Right atrium auricular region (tissue), 2 donors: ENCODE measurements around the gene STK17A. TPM values are rescaled to one million over a fixed set of nuclear protein-coding genes. Genes with fewer than 3 reads are reported as not detected.
"Not testable (repeated sequence)": the region's sequence is repeated elsewhere in the genome, so short reads cannot be mapped to it uniquely, and the experiment has no call there.

Experiments used
- DNase-seq: peaks from one replicate; pipeline ENCODE4 v3.0.0-alpha.2; 2019; ENCODE audit warnings: low spot score
- H3K27ac ChIP-seq, 2 donors: fragments of 200-600 bp; sonication (generic); 1 replicate in 1 of 2; 2 replicates in 1 of 2; pipeline ENCODE4 v1.5.1; 2016 to 2019
- H3K27me3 ChIP-seq, 2 donors: fragments of 200-600 bp; sonication (generic); one replicate each; pipeline versions ENCODE4 v1.5.1 to v1.6.0; 2017 to 2019
- H3K36me3 ChIP-seq: fragments of 200-600 bp; sonication (generic); one replicate; pipeline ENCODE4 v1.5.1; 2016
- H3K4me1 ChIP-seq, 2 donors: fragments of 200-600 bp; sonication (generic); one replicate each; pipeline versions ENCODE4 v1.5.1 to v1.6.0; 2017 to 2019
- H3K4me3 ChIP-seq, 2 donors: fragments of 200-600 bp; sonication (generic); 1 replicate in 1 of 2; 2 replicates in 1 of 2; pipeline ENCODE4 v1.5.1; 2017 to 2019; ENCODE audit warnings: mild to moderate bottlenecking in 1 of 2, moderate library complexity in 1 of 2
- H3K9me3 ChIP-seq, 2 donors: fragments of 200-600 bp; sonication (generic); one replicate each; pipeline ENCODE4 v1.5.1; 2019
- CTCF ChIP-seq, 2 donors: fragments of 200-600 bp; sonication (generic); IDR thresholded peaks; one replicate each; pipeline ENCODE4 v1.5.1; 2019; ENCODE audit warnings: antibody characterized with exemption in 2 of 2
- total RNA-seq, 2 donors: library from RNA; depleted of rRNA; stranded (reverse); fragments of >200 nt; gene quantifications; one replicate each; pipeline ENCODE4 v1.1.0, GENCODE V29; 2016

Gene STK17A
- total RNA-seq, 2 donors from 2014 or later, result 15.6 to 25.9 TPM

- Histone ChIP-seq H3K9me3 (no peaks in the 10 kb centered on the region), H3K36me3 (no peaks in the 10 kb centered on the region), H3K27ac (no peak overlapping the region), H3K4me1 (peaks cover 0 to 4% of the 10 kb centered on the region in 2 donors), H3K4me3 (no peak overlapping the region), H3K27me3 (no peaks in the 10 kb centered on the region)
- DNase-seq, result no peak
- no peak for TF ChIP-seq CTCF (IDR thresholded peaks at IDR 0.05)
Measured at GRCh38 chr7:43577485-43577951, 5.4 kb upstream of the STK17A start.

GRCh38 chr7:43583424-43584194, 701 bp downstream of the STK17A start:
- Histone ChIP-seq H3K9me3 (no peaks in the 10 kb centered on the region), H3K4me3 (peak overlapping the region; percentile 89 to 91), H3K27me3 (no peaks in the 10 kb centered on the region), H3K4me1 (peaks cover 0 to 27% of the 10 kb centered on the region in 2 donors), H3K36me3 (no peaks in the 10 kb centered on the region), H3K27ac (peak overlapping the region; percentile 93 to 97)
- DNase-seq, result peak; percentile 79
- TF ChIP-seq CTCF (IDR thresholded peaks at IDR 0.05), result peak in 1 of 2 donors; percentile 39

GRCh38 chr7:43584195-43584586, 1.3 kb downstream of the STK17A start:
- Histone ChIP-seq H3K27me3 (no peaks in the 10 kb centered on the region), H3K27ac (peak overlapping the region; percentile 93 to 97), H3K9me3 (no peaks in the 10 kb centered on the region), H3K4me1 (peaks cover 0 to 27% of the 10 kb centered on the region in 2 donors), H3K36me3 (no peaks in the 10 kb centered on the region), H3K4me3 (peak overlapping the region; percentile 89 to 91)
- TF ChIP-seq CTCF (IDR thresholded peaks at IDR 0.05), result no peak
- peak; percentile 63 for DNase-seq

- H3K27ac ChIP-seq, result peak overlapping the region; percentile 93 to 97
- H3K27me3 ChIP-seq, DNase-seq, H3K9me3 ChIP-seq, H3K36me3 ChIP-seq: not testable (repeated sequence)
- peak overlapping the region; percentile 89 to 91 for H3K4me3 ChIP-seq
- H3K4me1 ChIP-seq, result peaks cover 0 to 27% of the 10 kb centered on the region in 2 donors
Measured at GRCh38 chr7:43584733-43585132, 1.8 kb downstream of the STK17A start.

- no peak for DNase-seq
- H3K9me3 ChIP-seq, result no peaks in the 10 kb centered on the region
- no peaks in the 10 kb centered on the region for H3K27me3 ChIP-seq
- no peak overlapping the region for H3K4me3 ChIP-seq
- no peak overlapping the region for H3K27ac ChIP-seq
- no peaks in the 10 kb centered on the region for H3K36me3 ChIP-seq
- TF ChIP-seq CTCF (IDR thresholded peaks at IDR 0.05), result no peak
- peaks cover 0 to 27% of the 10 kb centered on the region in 2 donors for H3K4me1 ChIP-seq
Measured at GRCh38 chr7:43585562-43585961, 2.7 kb downstream of the STK17A start.

- H3K4me1 ChIP-seq, result peaks cover 0 to 33% of the 10 kb centered on the region in 2 donors
- H3K27ac ChIP-seq, result no peak overlapping the region
- no peak for DNase-seq
- H3K36me3 ChIP-seq, result no peaks in the 10 kb centered on the region
- no peaks in the 10 kb centered on the region for H3K9me3 ChIP-seq
- H3K4me3 ChIP-seq, result no peak overlapping the region
- H3K27me3 ChIP-seq, result no peaks in the 10 kb centered on the region
- no peak for TF ChIP-seq CTCF (IDR thresholded peaks at IDR 0.05)
Measured at GRCh38 chr7:43586251-43586900, 3.5 kb downstream of the STK17A start.
